GM19240 (cell line): Measurements from ENCODE around the gene GET4.

ENCODE experiments used
- DNase-seq: peaks from one replicate; pipeline ENCODE4 v3.0.0; 2011; ENCODE audit warnings: low spot score; ENCODE audit not compliant: insufficient read length

Gene GET4

DNA sequence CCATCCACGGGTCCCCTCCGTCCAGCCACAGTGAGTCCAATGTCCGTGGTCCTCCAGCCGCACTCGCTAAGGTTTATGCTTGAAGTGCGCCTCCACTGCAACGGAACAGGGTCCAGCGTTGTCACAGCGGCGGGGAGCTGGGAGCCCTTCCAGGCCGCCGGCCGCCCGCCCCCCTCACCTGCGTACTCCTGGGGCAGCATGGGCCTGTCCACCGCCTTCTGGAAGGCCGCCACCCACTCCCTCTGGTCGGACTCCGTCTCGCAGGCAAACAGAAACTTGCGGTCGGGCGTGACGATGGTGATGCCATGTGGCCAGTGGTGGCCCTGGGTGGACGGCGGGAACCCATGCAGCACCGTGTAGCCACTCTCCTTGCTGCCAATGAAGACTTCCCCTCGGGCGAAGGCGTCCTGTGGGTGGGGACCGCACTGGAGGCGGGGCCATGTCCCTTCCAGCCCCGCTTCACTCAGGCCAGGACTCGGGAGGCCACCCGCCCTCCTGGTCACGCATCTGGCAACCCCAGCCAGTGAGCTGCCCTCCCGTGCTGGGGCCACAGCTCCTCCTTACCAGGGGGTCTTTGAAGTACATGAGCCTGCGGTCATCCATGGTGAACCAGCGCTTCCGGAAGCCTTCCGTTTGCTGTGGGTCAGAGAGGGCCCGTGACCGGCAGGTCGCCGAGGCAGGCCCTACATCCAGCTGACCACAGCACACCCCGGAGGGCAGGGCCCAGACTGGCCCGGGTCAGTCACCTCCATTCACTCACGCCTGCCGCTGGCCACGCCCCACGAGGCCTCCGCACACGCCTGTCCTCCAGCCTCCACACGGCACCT lies 22.7 kb downstream of the GET4 start:
- DNase-seq = no peak

DNA sequence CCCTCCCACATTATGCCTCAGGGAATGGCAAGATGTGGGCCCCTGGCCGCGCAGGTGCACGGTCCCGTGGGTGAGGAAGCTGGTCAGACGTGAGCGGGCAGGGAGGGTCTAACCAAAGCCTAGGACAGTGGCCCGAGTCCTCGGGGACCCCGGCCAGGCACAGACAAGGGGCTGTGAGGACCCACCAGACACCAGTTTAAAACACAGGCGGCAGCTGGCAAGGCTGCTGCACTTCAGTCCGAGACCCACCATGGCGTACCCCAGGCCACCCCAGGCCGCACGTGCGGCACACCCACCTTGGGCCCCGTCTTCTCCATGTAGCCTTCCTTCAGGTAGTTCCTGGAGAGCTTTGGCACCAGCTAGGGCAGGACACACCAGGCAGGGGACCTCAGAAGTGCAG lies 23.5 kb downstream of the GET4 start:
- no peak for DNase-seq

DNA sequence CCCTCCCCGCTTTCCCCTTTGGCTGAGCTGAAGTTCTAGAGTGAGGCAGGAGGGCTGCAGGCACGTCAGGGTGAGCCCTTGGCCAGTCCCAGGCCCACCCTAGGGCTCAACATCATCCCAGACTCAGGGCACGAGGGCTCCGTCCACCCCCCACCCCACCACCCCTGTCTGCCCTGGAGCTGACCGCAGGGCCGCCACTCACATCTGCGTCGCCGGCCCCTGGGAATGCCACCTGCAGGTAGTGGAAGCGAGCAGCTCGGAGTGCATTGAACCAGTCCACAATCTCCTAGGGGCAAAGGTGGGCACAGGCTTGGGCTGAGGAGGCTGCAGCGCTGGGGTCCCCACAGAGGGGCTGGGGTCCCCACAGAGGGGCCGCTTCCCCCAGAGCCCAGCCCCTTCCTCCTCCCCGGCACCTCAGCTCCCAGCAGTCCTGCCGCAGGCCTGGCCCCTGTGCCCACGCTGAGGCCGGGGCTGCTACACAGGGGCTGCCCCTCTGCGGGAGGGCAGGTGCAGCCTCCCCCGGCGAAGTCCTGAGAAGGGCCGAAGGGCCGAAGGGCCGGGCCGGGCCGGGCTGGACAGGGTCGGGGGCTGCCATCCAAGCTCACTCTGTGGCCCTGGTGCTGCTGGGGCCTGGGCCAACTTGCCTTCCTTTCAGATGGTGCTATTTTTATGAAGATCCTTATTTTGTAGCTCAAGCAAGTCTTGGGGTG lies 24.1 kb downstream of the GET4 start:
- DNase-seq = no peak

DNA sequence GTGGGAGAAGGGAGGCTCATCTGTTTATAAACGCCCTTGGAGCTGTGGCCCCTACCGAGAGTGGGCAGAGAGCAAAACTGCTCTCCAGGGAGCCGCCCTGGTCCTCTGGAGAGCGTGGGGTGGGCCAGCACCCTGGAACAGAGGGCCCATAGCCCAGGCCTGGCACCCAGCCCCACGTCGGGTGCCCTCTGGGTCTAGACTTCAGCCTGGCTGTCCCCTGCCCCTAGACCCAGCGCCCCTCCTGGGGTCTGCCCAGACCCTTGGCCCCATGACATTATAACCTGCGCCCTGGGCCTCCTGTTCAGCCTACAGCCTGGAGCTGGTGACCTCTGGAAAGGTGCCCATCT lies 24.7 kb downstream of the GET4 start:
- DNase-seq = no peak

DNA sequence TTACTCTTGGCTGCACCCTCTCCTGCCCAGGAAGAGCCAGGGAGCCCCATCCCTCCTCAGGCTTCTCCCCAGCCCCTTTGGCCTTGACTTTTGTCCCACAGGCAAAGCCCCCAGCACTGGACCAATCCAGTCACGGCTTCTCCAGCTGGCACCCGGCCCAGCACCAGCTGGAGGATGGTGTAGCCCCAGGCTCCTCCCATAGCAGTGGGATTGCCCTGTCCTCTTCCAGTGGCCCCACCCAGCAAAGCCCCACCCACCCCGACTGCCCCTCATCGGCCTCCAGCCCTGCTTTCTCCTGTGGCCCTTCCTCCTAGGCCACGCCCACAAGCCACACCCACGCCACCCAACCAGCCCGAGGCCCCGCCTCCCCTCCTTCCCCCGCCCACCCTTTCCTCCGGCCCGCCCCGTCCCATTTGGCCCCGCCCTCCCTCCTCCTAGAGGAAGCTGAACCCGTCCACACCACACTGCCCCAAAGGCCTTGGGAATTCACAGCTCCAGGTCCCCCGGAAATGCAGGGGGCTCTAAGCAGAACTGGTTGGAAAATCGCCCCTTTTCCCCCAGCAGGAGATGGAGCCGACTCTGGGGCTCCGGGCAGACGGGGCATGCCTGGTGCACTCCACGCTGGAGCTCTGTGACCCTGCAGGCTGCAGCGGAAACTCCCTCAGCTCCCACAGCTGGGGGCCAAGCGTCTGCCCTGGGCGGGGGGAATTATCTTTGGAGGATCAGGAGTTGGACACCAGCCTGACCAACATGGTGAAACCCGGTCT lies 25.2 kb downstream of the GET4 start:
- no peak for DNase-seq

DNA sequence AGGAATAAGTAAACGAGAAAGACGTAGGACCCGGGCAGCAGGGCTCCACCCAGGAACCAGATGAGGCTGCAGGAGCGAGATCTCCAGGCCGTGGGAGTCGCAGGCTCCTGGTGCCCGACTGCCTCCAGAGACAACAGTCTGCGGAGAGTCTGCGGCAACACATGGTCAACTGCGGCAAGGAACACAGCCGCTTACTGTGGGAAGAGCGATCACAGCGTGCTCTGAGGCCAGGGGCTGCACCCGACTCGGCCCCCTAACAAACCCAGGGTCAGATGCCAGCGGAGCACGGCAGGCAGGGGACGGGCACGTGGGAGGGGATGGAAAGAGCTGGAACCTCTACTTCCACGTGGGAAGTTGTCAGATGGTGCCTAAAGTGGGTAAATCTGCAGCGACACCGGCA lies 26.6 kb downstream of the GET4 start:
- no peak for DNase-seq

DNA sequence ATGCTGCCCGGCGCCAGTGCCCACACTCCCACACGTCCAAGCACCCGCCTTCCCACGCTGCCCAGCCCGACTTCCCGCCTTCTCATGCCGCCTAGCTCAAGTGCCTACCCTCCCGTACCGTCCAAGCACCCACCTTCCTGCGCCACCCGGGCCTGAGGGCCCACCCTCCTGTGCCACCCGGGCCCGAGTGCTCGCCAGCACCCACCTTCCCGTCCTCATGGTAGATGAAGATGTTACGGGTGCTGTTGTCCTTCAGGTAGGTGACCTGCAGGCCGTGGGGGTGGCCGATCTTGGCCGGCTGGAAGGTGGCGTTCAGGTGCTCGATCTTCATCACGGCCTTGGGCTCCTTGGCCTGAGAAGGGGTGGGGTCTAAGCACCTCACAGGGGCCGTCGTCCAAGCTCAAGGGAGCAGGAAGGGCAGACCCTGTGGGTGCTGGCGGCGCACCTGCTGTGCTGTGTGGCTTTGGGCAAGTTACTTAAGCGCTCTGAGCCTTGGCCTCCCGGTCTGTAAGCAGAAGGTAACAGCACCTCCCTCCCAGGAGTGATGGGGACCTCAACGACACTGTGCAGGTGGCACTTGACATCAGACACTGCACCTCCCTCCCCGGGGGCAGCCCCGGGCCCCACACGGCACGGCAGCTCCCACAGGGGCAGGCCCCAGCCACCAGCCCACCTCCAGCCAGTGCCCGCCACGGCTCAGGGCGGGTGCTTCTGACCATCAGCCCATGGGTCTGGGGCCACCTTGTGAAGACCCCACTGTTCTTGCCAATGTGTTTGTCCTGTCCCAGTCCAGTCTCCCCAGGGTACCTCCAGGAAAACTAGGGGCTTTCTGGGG lies 27.8 kb downstream of the GET4 start:
- no peak for DNase-seq

DNA sequence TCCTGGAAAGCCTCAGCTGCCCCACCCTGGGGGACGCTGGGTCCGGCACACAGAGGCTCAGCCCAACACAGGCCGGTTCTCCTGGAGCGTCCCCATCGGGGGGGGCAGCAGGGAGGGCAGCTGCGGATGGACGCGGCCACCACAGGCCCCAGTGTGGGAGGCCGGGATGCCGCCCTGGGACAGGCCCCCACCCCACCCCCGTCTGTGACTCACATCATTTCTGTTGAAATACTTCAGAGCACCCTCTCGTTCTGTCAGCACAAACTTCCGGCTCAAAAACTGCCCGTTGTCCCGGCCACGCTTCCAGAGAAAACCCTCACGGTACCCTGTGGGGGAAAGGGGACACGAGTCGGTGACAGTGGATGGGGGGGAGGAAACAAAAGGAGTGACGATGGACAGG lies 28.5 kb downstream of the GET4 start:
- no peak for DNase-seq

DNA sequence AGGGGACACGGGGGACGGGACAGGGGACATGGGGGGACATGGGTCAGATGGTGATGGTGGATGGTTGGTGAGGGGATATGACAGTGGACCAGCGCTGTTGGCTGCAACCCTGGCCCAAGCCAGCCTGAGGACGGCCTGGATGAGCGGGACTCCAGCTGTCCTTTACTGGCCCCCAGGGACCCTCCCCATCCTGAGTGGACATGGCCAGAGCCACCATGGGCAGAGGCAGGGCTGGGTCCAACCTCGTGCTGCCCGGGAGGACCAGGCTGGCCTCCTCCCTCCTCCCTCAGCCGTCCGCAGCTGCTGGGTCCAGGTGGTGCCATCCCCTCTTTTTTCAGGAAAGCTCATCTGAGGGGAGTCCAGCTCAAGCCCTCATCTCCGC lies 30.4 kb downstream of the GET4 start:
- no peak for DNase-seq

DNA sequence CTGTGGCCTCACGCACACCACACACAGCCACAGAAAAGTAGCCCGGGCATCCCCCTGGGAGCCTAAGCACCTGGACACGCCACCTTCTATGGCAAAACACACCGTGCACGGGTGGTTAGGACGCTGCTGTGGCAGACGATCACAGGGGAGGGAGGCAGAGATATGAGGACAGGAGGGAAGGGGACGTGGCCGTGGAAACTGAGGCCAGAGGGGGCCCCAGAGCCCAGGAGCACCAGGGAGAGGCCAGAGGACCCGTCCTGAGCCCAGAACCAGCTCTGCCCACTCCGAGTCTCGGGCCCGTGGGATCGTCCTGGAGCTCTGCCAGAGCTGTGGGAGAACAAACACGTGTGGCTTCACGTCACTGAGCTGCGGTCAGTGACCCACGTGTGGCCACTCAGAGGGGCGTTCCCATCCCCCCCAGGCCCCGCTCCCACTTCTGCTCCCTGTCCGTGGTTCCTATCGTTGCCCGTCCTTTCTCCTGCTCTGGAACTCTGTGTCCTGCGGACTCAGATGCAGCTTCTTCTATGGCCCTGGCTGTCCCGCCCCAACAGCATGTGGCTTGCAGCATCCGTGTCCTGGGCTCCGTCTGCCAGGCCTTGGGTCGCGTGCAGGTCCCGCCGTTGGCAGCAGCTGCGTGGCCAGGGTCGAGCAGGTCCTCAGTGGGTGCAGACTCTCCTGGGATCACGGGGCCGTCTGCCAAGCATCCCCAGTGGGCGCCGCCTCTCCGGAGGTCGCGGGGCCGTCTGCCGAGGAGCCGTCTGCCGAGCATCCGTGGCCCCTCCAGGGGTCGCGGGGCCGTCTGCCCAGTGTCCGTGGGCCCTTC lies 31.0 kb downstream of the GET4 start:
- DNase-seq = no peak

DNA sequence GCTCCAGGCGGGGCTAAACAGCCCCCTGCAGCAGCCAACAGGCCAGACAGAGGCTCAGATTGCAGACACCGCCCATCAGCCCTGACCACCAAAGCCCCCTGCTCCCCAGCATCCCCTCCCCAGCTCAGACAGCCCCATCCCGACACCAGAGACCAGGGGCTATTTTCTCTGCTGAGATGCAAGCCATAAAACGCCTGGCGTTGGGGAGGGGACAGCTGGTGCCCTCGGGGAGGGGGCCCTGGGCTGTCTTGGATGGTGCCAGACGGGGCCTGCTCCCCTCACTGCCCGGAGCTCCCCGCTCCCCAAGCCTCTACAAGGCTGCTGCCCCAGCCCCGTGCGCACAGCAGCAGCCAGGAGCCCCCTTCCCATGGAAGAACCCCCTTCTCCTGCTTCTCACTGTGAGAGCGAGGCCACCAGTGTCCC lies 31.8 kb downstream of the GET4 start:
- DNase-seq = no peak

DNA sequence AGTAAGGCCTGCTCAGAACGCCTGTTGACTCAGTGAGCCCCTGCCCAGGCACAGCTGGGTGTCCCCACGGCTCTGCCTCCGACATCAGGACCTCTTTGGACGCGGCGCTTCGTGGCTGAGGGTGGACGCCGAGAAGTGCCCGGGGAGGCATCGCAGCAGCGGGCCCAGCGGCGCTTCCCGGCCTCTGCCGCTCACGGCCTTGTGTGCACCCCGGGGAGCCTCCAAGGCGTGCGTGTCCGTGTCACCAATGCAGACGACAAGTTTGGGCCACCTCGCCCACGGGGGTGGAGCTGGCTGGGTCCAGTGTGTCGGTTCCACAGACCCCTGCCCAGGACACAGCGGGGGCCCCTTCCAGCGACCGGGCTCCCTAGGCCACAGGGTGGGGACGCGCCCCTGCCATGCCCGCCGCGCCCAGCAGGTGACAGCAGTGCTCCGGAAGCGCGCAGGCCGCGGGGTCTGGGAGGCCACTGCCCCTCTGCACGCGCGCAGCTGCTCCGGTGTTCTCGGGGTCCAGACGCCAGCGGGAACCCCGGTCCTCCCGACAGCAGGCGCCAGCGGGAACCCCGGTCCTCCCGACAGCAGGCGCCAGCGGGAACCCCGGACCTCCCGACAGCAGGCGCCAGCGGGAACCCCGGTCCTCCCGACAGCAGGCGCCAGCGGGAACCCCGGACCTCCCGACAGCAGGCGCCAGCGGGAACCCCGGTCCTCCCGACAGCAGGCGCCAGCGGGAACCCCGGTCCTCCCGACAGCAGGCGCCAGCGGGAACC lies 32.4 kb downstream of the GET4 start:
- DNase-seq = peak; percentile 81

DNA sequence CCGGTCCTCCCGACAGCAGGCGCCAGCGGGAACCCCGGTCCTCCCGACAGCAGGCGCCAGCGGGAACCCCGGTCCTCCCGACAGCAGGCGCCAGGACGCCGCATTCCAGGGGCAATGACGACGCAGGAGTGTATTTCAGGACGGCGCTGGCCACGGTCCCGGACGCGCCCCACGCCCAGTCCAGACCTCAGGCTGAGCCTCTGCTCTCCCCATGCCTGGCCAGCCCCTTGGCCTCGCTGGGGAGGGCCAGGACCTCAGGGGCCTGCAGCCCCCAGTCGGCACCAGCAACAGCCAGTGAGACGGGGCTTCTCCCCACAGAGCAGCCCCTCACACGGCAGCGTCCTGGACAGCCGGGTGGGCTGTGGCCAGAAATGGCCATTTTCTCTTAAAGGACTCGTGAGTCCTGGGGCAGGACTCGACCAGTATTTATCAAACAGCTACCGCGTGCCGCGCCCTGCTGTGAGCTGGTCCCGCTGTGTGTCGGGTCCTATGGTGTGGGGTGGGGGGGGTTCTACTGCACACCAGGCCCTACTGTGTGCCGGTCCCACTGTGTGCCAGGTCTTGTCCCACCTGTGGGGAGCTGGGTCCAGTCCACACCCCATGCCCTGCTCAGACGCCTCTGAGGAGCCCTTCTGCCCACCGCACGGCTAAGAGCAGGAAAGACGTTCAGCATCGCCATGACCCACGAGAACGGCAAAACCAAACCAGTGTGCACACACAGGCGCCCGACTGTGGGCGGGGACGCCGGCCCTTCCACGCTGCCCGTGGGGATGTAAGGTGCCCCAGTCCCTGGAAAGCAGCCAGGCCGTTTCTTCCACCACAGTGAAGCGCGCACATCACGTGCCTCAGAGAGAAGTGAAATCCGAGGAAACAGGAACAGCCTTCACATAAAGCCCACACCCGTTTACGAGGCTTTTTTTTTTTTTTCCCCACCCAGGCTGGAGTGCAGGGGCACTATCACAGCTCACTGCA lies 33.3 kb downstream of the GET4 start:
- DNase-seq = no peak

DNA sequence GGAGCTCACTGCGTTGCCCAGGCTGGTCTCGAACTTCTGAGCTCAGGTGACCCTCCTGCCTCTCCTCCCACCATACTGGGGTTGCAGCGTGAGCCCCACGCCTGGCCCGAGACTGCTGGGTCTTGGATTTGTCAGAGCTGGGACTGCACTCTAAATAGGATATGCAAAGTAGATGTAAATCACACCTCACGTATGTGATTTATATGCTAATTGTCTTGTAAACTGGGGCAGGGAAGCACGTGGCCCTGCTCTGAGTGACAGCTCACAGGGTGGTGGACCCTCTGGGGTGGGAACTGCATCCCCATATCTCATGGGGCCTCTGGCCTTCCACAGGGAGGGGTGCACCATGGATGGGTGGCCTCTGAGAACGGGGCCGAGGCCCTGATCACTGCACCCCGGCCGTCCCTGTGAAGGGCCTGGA lies 34.1 kb downstream of the GET4 start:
- no peak for DNase-seq

DNA sequence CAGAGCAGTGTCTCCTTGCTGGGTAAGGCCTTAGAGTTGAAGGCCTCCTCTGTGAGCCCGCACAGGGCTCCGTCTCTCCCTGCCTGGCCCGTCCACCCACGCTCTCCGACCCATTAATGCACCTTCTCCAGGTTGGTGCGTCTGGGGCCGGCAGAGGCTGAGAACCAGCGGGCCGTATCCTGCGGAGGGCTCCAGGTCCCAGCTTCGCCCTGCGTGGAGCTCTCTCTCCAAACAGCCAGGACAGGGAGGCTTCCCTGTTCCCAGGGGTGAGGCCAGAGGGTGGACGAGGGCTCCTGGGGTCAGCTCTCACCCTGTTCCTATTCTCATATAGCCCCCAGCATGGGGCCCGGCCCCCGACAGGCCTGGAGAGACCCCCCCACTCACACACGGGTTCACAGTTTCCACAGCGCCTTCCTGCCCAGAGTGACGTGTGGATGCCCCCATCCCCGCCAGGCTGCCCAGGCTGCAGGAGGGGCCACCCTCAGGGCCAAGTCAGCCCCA lies 34.6 kb downstream of the GET4 start:
- DNase-seq = no peak

DNA sequence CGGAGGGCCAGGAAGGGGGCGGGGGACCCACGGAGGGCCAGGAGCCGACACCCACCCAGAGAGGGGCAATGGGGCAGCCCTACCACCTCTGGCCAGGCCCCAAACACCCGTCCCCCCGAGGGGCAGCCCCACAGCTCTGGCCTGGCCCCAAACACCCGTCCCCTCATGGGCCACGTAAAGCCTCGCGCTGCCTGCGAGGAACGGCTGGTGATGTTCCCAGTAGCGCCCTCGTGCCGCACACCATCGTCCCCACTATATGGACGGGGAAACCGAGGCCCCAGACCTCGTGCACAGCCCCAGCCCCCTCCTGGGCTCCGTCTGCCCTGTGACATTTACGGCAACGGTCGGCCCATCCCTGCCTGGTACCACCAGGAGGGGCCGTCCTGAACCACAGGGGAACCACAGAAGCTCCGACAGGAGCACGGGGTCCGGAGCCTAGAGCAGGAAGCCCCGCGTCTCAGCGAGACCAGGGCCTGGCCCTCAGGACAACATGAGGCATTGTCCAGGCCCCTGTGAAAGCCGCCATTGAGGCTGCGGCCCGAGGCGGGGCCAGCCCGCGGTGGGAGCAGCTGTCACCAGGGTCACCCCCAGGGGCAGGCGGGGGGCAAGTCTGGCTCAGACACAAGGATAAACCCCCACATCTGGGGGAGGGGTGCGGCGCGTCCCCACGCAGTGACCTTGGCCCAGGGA lies 35.6 kb downstream of the GET4 start:
- DNase-seq = no peak

DNA sequence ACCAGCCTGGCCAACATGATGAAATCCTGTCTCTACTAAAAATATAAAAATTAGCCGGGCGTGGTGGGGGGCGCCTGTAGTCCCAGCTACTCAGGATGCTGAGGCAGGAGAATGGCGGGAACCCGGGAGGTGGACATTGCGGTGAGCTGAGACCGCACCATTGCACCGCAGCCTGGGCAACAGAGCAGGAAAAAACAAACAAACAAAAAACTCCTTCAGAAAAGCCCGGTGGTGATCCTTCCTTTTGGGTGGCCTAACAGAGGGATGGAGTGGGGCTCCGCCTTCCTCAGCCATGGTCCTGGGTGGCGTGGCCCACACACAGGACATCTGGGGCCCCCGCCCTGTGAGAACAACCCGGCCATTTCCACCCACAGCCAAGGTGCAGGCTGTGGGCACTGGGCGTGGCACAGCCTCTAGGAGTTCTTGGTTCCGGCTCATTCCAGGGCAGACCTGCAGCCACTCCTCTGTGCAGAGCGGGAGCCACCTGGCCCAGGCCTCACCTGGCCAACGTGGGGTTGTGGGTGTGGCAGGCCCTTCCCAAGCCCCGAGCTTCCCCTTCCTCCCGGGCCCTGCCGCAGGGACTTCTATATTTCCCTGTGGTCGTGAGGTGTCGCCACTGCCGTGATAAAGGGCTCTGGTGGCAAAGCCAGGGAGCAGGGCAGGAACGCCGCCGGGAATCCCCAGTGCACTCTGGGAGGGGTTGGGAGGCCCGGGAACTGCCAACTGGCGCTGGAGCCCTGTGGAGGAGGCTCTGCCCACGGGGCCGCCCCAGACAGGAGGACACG lies 37.6 kb downstream of the GET4 start:
- DNase-seq = no peak
